Prostate gland (tissue), 2 donors: Measurements from ENCODE around the gene ERC2. TPM values are rescaled to one million over a fixed set of nuclear protein-coding genes. Genes with fewer than 3 reads are reported as not detected.

ENCODE experiments used
- DNase-seq: peaks from one replicate; pipeline ENCODE4 v3.0.0-alpha.2; 2019; ENCODE audit warnings: low spot score
- H3K27ac ChIP-seq, 2 donors: fragments of 200-600 bp; sonication (generic); 2 replicates each; pipeline ENCODE4 v1.5.1; 2017 to 2019
- H3K27me3 ChIP-seq: fragments of 200-600 bp; sonication (generic); replicated peaks from 2 replicates; pipeline ENCODE4 v1.5.1; 2019; ENCODE audit not compliant: insufficient read depth
- H3K36me3 ChIP-seq, 2 donors: fragments of 200-600 bp; sonication (generic); 1 replicate in 1 of 2; 2 replicates in 1 of 2; pipeline versions ENCODE4 v1.5.1 to v1.8.1; 2017 to 2019
- H3K4me1 ChIP-seq: fragments of 200-600 bp; sonication (generic); replicated peaks from 2 replicates; pipeline ENCODE4 v1.5.1; 2019
- H3K4me3 ChIP-seq, 2 donors: fragments of 200-600 bp; sonication (generic); 2 replicates each; pipeline ENCODE4 v1.5.1; 2017 to 2019
- H3K9me3 ChIP-seq: fragments of 200-600 bp; sonication (generic); 2 replicates; pipeline ENCODE4 v1.5.1; 2017
- CTCF ChIP-seq, 4 experiments: fragments of 200-600 bp in 2 of 4; fragments of 450-650 bp in 2 of 4; sonication (generic) in 2 of 4; IDR thresholded peaks; 1 replicate in 3 of 4; 2 replicates in 1 of 4; pipeline ENCODE4 v1.5.1; 2016 to 2019; ENCODE audit warnings: antibody characterized with exemption in 4 of 4, mild to moderate bottlenecking in 2 of 4, moderate library complexity in 2 of 4
- POLR2A ChIP-seq: fragments of 450-650 bp; IDR thresholded peaks from one replicate; pipeline ENCODE4 v1.6.1; 2016; ENCODE audit warnings: antibody characterized with exemption, mild to moderate bottlenecking
- POLR2AphosphoS5 ChIP-seq: sonication (generic); formaldehyde crosslinking; IDR thresholded peaks from one replicate; pipeline ENCODE4 v1.6.1; 2017; ENCODE audit warnings: antibody characterized with exemption
- WGBS: methylation state at CpG from one replicate; pipeline ENCODE4 v1.1.5; 2018; 5-methylcytosine and 5-hydroxymethylcytosine counted together
- intact Hi-C: fragments of 100-400 bp; cut with DNase I; formaldehyde crosslinking; loops from one replicate; pipeline ENCODE4 v1.14.2; 2022
- total RNA-seq, 2 donors: library from RNA; depleted of rRNA; stranded (reverse); fragments of >200 nt; gene quantifications; one replicate each; pipeline ENCODE4 v1.1.0, GENCODE V29; 2016

The ERC2 gene
- total RNA-seq, 2 donors from 2014 or later, result 1.0 to 2.7 TPM

- DNase-seq, result no peak
- Histone ChIP-seq H3K9me3 (no peaks in the 10 kb centered on the region), H3K4me3 (no peak overlapping the region), H3K27ac (no peak overlapping the region), H3K4me1 (peaks cover 3% of the 10 kb centered on the region), H3K36me3 (no peaks in the 10 kb centered on the region), H3K27me3 (peaks cover 2% of the 10 kb centered on the region)
- intact Hi-C loops, result no loop called here
- TF ChIP-seq POLR2A (no peak), CTCF (IDR thresholded peaks at IDR 0.05) (no peak), POLR2AphosphoS5 (no peak)
- 86% methylated on average over 5 of the region's 5 CpGs for WGBS
These were observed 975.3 kb downstream of the ERC2 start for GRCh38 chr3:55492976-55493375.

- H3K4me3 ChIP-seq, result no peak overlapping the region
- peak; percentile 50 for DNase-seq
- peaks cover 2% of the 10 kb centered on the region for H3K27me3 ChIP-seq
- intact Hi-C loops, result no loop called here
- H3K9me3 ChIP-seq, result no peaks in the 10 kb centered on the region
- 18% methylated on average over 7 of the region's 7 CpGs for WGBS
- peaks cover 3% of the 10 kb centered on the region for H3K4me1 ChIP-seq
- no peaks in the 10 kb centered on the region for H3K36me3 ChIP-seq
- H3K27ac ChIP-seq, result no peak overlapping the region
- TF ChIP-seq POLR2AphosphoS5 (peak; percentile 74), CTCF (IDR thresholded peaks at IDR 0.05) (no peak)
These were observed 976.9 kb downstream of the ERC2 start for GRCh38 chr3:55491296-55491816.

- WGBS, result 24% methylated on average over 3 of the region's 3 CpGs
- DNase-seq, result no peak
- Histone ChIP-seq H3K4me3 (no peak overlapping the region), H3K27ac (no peak overlapping the region), H3K27me3 (peaks cover 2% of the 10 kb centered on the region), H3K9me3 (no peaks in the 10 kb centered on the region), H3K36me3 (no peaks in the 10 kb centered on the region), H3K4me1 (peaks cover 3% of the 10 kb centered on the region)
- intact Hi-C loops, result no loop called here
- no peak for TF ChIP-seq POLR2A
- TF ChIP-seq CTCF (IDR thresholded peaks at IDR 0.05), result no peak
- TF ChIP-seq POLR2AphosphoS5, result no peak
These were observed 977.9 kb downstream of the ERC2 start for GRCh38 chr3:55490276-55490913.

- DNase-seq, result no peak
- Histone ChIP-seq H3K4me1 (peaks cover 3% of the 10 kb centered on the region), H3K36me3 (no peaks in the 10 kb centered on the region), H3K27ac (no peak overlapping the region), H3K27me3 (peaks cover 2% of the 10 kb centered on the region), H3K4me3 (no peak overlapping the region), H3K9me3 (no peaks in the 10 kb centered on the region)
- TF ChIP-seq POLR2A (no peak), CTCF (IDR thresholded peaks at IDR 0.05) (no peak), POLR2AphosphoS5 (no peak)
- 5% methylated on average over 17 of the region's 17 CpGs for WGBS
- intact Hi-C loops, result loop anchor here (5.0 to 10.0 kb wide), 8 partner anchors 83 to 1365 kb away; partner anchors contain the start of gene CACNA2D3
These were observed 978.5 kb downstream of the ERC2 start for GRCh38 chr3:55489798-55490132.

- WGBS, result 3% methylated on average over 27 of the region's 30 CpGs
- Histone ChIP-seq H3K27me3 (peaks cover 2% of the 10 kb centered on the region), H3K9me3 (no peaks in the 10 kb centered on the region), H3K4me3 (peak overlapping the region; percentile 58 to 61), H3K4me1 (peaks cover 3% of the 10 kb centered on the region), H3K36me3 (no peaks in the 10 kb centered on the region), H3K27ac (peak overlapping the region; percentile 64 to 67)
- TF ChIP-seq POLR2A (peak; percentile 18), POLR2AphosphoS5 (peak; percentile 52), CTCF (IDR thresholded peaks at IDR 0.05) (no peak)
- peak; percentile 53 for DNase-seq
- intact Hi-C loops, result loop anchor here (5.0 to 10.0 kb wide), 8 partner anchors 84 to 1364 kb away; partner anchors contain the start of gene CACNA2D3
These were observed 979.7 kb downstream of the ERC2 start for GRCh38 chr3:55488398-55489055.
